OCI-LY1 (cell line): ENCODE measurements around the gene ODAD4.

ENCODE experiments used
- EZH2 ChIP-seq: fragments of 200-600 bp; sonication (generic), shearing (Covaris generic); IDR thresholded peaks from 2 replicates; pipeline ENCODE4 v1.8.0; 2017; ENCODE audit warnings: borderline replicate concordance, mixed run types, mild to moderate bottlenecking, antibody characterized with exemption, low read length, moderate library complexity, mixed read lengths
- TF ChIP-seq, protein P1 (sequence below): fragments of 200-600 bp; sonication (generic), shearing (Covaris generic); IDR thresholded peaks from 2 replicates; pipeline ENCODE4 v1.5.1; 2017; ENCODE audit warnings: mild to moderate bottlenecking, antibody characterized with exemption, low read length, moderate library complexity, mixed read lengths

DNA sequence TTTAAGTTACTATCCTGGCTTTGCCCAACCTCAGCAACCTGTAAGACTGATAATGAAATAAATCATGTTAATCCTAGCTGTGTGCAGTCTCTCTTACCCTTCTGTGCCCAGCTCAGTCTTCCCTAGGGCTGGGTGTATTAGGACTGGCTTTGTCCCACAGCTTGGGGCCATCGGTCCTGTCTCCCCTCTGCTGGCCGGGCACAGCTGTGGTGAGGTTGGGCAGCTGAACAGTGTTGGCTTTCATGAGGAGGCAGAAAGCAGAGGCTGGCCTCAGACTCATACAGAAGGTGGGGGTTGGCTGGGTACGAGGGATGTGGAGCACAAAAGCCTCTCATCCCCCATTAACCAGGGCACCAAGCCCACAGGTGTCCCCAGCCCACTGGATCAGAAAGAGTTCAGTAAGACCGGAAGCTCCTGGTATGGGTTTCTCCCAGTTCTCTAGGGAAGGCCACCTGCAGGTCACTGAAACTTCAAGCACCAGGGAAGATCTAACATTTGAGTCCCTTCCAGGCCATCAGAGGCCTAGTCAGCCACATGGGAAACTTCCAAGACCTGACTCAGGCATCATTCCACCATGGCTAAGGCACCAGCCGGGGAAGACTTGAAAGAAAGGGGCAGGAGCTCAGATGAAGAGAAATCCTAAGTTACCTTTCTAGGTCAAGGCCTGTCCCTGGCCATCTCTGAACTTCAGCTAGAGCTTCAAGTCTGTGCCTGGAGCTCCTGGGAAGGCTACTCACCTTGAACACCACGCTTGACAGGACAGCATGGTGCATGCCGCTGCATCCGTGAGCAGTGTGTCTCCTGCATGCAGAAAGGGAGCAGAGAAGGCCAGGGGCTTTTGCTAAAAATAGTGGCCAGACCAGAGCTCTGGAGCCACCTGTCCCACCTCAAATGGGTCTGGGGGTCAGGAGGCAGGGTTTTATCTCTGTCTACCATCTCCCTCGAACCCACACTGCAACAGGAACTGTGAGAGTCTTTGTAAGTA lies 45.0 kb downstream of the ODAD4 start:
- TF ChIP-seq, protein P1, sequence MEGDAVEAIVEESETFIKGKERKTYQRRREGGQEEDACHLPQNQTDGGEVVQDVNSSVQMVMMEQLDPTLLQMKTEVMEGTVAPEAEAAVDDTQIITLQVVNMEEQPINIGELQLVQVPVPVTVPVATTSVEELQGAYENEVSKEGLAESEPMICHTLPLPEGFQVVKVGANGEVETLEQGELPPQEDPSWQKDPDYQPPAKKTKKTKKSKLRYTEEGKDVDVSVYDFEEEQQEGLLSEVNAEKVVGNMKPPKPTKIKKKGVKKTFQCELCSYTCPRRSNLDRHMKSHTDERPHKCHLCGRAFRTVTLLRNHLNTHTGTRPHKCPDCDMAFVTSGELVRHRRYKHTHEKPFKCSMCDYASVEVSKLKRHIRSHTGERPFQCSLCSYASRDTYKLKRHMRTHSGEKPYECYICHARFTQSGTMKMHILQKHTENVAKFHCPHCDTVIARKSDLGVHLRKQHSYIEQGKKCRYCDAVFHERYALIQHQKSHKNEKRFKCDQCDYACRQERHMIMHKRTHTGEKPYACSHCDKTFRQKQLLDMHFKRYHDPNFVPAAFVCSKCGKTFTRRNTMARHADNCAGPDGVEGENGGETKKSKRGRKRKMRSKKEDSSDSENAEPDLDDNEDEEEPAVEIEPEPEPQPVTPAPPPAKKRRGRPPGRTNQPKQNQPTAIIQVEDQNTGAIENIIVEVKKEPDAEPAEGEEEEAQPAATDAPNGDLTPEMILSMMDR: no peak
- no peak for TF ChIP-seq EZH2
